Neural progenitor cell (in vitro differentiated cells): ENCODE data around the gene ERCC6. TPM values are rescaled to one million over a fixed set of nuclear protein-coding genes. Genes with fewer than 3 reads are reported as not detected.

Experiments used
- DNase-seq: peaks from one replicate; pipeline ENCODE4 v3.0.0-alpha.2; 2016; ENCODE audit warnings: low spot score
- H2AFZ ChIP-seq: fragments of 200-600 bp; sonication (generic); replicated peaks from 2 replicates; pipeline ENCODE4 v1.6.1; 2016; ENCODE audit warnings: antibody characterized with exemption
- H3F3A ChIP-seq: fragments of 200-600 bp; sonication (generic); 2 replicates; pipeline ENCODE4 v1.6.1; 2016; ENCODE audit warnings: antibody characterized with exemption, low read depth
- H3K27ac ChIP-seq: fragments of 200-600 bp; sonication (generic); 2 replicates; pipeline ENCODE4 v1.5.1; 2016; ENCODE audit warnings: mild to moderate bottlenecking
- H3K27me3 ChIP-seq: fragments of 200-600 bp; sonication (generic); 2 replicates; pipeline ENCODE4 v1.6.1; 2016; ENCODE audit warnings: mild to moderate bottlenecking, moderate library complexity
- H3K36me3 ChIP-seq: fragments of 200-600 bp; sonication (generic); 2 replicates; pipeline ENCODE4 v1.5.1; 2016
- H3K4me1 ChIP-seq: fragments of 200-600 bp; sonication (generic); 2 replicates; pipeline ENCODE4 v1.6.1; 2016; ENCODE audit warnings: mixed run types
- H3K4me2 ChIP-seq: fragments of 200-600 bp; sonication (generic); 2 replicates; pipeline ENCODE4 v1.6.1; 2016
- H3K4me3 ChIP-seq: fragments of 200-600 bp; sonication (generic); 2 replicates; pipeline ENCODE4 v1.5.1; 2016
- H3K79me2 ChIP-seq: fragments of 200-600 bp; sonication (generic); 2 replicates; pipeline ENCODE4 v1.6.1; 2016; ENCODE audit warnings: low read depth
- H3K9ac ChIP-seq: fragments of 200-600 bp; sonication (generic); 2 replicates; pipeline ENCODE4 v1.6.1; 2016
- H3K9me3 ChIP-seq: fragments of 200-600 bp; sonication (generic); 2 replicates; pipeline ENCODE4 v1.5.1; 2016; ENCODE audit warnings: low read depth
- H4K20me1 ChIP-seq: fragments of 200-600 bp; sonication (generic); 2 replicates; pipeline ENCODE4 v1.6.1; 2016; ENCODE audit warnings: low read depth
- H3K27ac Mint-ChIP-seq: 3 replicates; pipeline ENCODE4 v1.8.0; 2021; ENCODE audit warnings: mixed read lengths
- H3K27me3 Mint-ChIP-seq: 2 replicates; pipeline ENCODE4 v1.8.0; 2022; ENCODE audit warnings: low read depth, mild to moderate bottlenecking, inconsistent platforms, moderate library complexity, mixed read lengths; ENCODE audit not compliant: insufficient read depth
- H3K36me3 Mint-ChIP-seq: 3 replicates; pipeline ENCODE4 v1.8.0; 2021; ENCODE audit warnings: mixed read lengths
- H3K4me1 Mint-ChIP-seq: 3 replicates; pipeline ENCODE4 v1.8.0; 2021; ENCODE audit warnings: mixed read lengths
- H3K4me3 Mint-ChIP-seq: 3 replicates; pipeline ENCODE4 v1.8.0; 2021; ENCODE audit warnings: mild to moderate bottlenecking, moderate library complexity, mixed read lengths
- H3K9me3 Mint-ChIP-seq: 3 replicates; pipeline ENCODE4 v1.8.0; 2020; ENCODE audit warnings: mixed read lengths
- CTCF ChIP-seq: fragments of 200-600 bp; sonication (generic); IDR thresholded peaks from 2 replicates; pipeline ENCODE4 v1.5.1; 2017; ENCODE audit warnings: antibody characterized with exemption, mild to moderate bottlenecking
- EZH2 ChIP-seq: fragments of 200-600 bp; sonication (generic); IDR thresholded peaks from 2 replicates; pipeline ENCODE4 v1.6.1; 2017; ENCODE audit warnings: antibody characterized with exemption, mild to moderate bottlenecking, moderate library complexity
- EZH2phosphoT487 ChIP-seq: fragments of 200-600 bp; sonication (generic); IDR thresholded peaks from 2 replicates; pipeline ENCODE4 v1.6.1; 2017; ENCODE audit warnings: antibody characterized with exemption
- total RNA-seq: library from RNA; depleted of rRNA; stranded (reverse); fragments of >200 nt; gene quantifications from 2 replicates; pipeline ENCODE4 v1.2.3, GENCODE V29; 2015; ENCODE audit warnings: low replicate concordance

Gene ERCC6
- total RNA-seq, 1 donor from 2014 or later: 10.5 TPM

- Mint-ChIP-seq H3K27me3 (peaks cover 2% of the 10 kb centered on the region), H3K4me1 (no peaks in the 10 kb centered on the region), H3K9me3 (no peaks in the 10 kb centered on the region), H3K4me3 (no peak overlapping the region), H3K36me3 (no peaks in the 10 kb centered on the region), H3K27ac (no peak overlapping the region)
- no peak overlapping the region for H3K4me2 ChIP-seq
- no peak overlapping the region for H3K27ac ChIP-seq
- H3K4me3 ChIP-seq: no peak overlapping the region
- H3K9ac ChIP-seq: no peak overlapping the region
- H3K27me3 ChIP-seq: no peaks in the 10 kb centered on the region
- H3K36me3 ChIP-seq: no peaks in the 10 kb centered on the region
- no peaks in the 10 kb centered on the region for H3K9me3 ChIP-seq
- no peaks in the 10 kb centered on the region for H4K20me1 ChIP-seq
- no peak for TF ChIP-seq EZH2phosphoT487
- TF ChIP-seq CTCF: no peak
- TF ChIP-seq EZH2: no peak
- H2AFZ ChIP-seq: no peak overlapping the region
- no peaks in the 10 kb centered on the region for H3F3A ChIP-seq
- H3K79me2 ChIP-seq: no peaks in the 10 kb centered on the region
- DNase-seq: no peak
- no peaks in the 10 kb centered on the region for H3K4me1 ChIP-seq
These were observed 39.5 kb downstream of the ERCC6 start for GRCh38 chr10:49499305-49499851.

GRCh38 chr10:49498425-49498824, 40.5 kb downstream of the ERCC6 start:
- no peaks in the 10 kb centered on the region for H3K36me3 ChIP-seq
- H3K27me3 ChIP-seq: no peaks in the 10 kb centered on the region
- H2AFZ ChIP-seq: no peak overlapping the region
- H3K4me1 ChIP-seq: no peaks in the 10 kb centered on the region
- Mint-ChIP-seq H3K27me3 (peaks cover 2% of the 10 kb centered on the region), H3K36me3 (no peaks in the 10 kb centered on the region), H3K4me3 (no peak overlapping the region), H3K27ac (no peak overlapping the region), H3K4me1 (no peaks in the 10 kb centered on the region), H3K9me3 (no peaks in the 10 kb centered on the region)
- no peaks in the 10 kb centered on the region for H3K79me2 ChIP-seq
- H3K9ac ChIP-seq: no peak overlapping the region
- no peaks in the 10 kb centered on the region for H3F3A ChIP-seq
- no peak overlapping the region for H3K4me2 ChIP-seq
- H4K20me1 ChIP-seq: no peaks in the 10 kb centered on the region
- H3K4me3 ChIP-seq: no peak overlapping the region
- no peak for DNase-seq
- no peaks in the 10 kb centered on the region for H3K9me3 ChIP-seq
- TF ChIP-seq CTCF: no peak
- no peak for TF ChIP-seq EZH2phosphoT487
- H3K27ac ChIP-seq: no peak overlapping the region

- peaks cover 2% of the 10 kb centered on the region for H3K27me3 Mint-ChIP-seq
- Histone ChIP-seq H3K4me1 (no peaks in the 10 kb centered on the region), H3K27ac (no peak overlapping the region), H3K36me3 (no peaks in the 10 kb centered on the region), H3K27me3 (no peaks in the 10 kb centered on the region), H3K9me3 (no peaks in the 10 kb centered on the region), H3K79me2 (no peaks in the 10 kb centered on the region), H3F3A (no peaks in the 10 kb centered on the region), H2AFZ (no peak overlapping the region), H3K4me2 (no peak overlapping the region), H3K9ac (no peak overlapping the region), H3K4me3 (no peak overlapping the region), H4K20me1 (no peaks in the 10 kb centered on the region)
- no peak overlapping the region for H3K4me3 Mint-ChIP-seq
- no peak for DNase-seq
- no peak overlapping the region for H3K27ac Mint-ChIP-seq
- no peaks in the 10 kb centered on the region for H3K9me3 Mint-ChIP-seq
- H3K36me3 Mint-ChIP-seq: no peaks in the 10 kb centered on the region
- TF ChIP-seq EZH2 (no peak), CTCF (no peak), EZH2phosphoT487 (no peak)
- no peaks in the 10 kb centered on the region for H3K4me1 Mint-ChIP-seq
These were observed 41.6 kb downstream of the ERCC6 start for GRCh38 chr10:49497358-49497757.
